Measurements from ENCODE around the gene LYPLAL1. TPM values are rescaled to one million over a fixed set of nuclear protein-coding genes. Genes with fewer than 3 reads are reported as not detected.

LYPLAL1 gene
- total RNA-seq, 1 donor from 2014 or later, result 35.3 TPM

DNA sequence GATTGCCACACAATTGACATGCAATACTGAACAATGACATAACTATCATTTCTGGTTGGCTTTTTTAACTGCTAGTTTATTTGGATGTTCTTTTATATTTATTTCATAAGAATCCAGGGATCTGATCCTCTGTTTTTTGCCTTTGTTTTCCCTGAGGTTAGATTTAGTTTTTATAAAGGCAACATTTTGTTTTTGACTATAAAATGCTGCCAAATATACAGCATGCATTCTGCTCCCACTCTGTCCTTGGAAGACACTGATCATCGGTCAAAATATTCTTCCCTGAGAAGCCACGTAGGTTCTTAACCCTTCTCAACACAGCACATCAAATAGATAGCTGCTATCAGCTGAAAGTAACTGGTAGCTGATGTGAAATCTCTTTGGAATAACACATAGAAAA, 52.5 kb downstream of the LYPLAL1 start:
- TF ChIP-seq, protein P1, sequence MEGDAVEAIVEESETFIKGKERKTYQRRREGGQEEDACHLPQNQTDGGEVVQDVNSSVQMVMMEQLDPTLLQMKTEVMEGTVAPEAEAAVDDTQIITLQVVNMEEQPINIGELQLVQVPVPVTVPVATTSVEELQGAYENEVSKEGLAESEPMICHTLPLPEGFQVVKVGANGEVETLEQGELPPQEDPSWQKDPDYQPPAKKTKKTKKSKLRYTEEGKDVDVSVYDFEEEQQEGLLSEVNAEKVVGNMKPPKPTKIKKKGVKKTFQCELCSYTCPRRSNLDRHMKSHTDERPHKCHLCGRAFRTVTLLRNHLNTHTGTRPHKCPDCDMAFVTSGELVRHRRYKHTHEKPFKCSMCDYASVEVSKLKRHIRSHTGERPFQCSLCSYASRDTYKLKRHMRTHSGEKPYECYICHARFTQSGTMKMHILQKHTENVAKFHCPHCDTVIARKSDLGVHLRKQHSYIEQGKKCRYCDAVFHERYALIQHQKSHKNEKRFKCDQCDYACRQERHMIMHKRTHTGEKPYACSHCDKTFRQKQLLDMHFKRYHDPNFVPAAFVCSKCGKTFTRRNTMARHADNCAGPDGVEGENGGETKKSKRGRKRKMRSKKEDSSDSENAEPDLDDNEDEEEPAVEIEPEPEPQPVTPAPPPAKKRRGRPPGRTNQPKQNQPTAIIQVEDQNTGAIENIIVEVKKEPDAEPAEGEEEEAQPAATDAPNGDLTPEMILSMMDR (IDR thresholded peaks at IDR 0.05; ENCODE audit: unreplicated experiment), result no peak

GRCh38 chr1:219227360-219228057, 53.8 kb downstream of the LYPLAL1 start:
- no peak overlapping the region for H3K4me3 Mint-ChIP-seq
- no peaks in the 10 kb centered on the region for H3K9me3 Mint-ChIP-seq
- peaks cover 4% of the 10 kb centered on the region for H3K4me1 Mint-ChIP-seq
- peaks cover 9% of the 10 kb centered on the region for H3K36me3 Mint-ChIP-seq
- TF ChIP-seq, protein P1 (IDR thresholded peaks at IDR 0.05; ENCODE audit: unreplicated experiment), result no peak
- DNase-seq (ENCODE audit: low spot score in 2 of 2, unreplicated experiment in 2 of 2), result no peak
- H3K27ac Mint-ChIP-seq, result no peak overlapping the region
- no peaks in the 10 kb centered on the region for H3K27me3 Mint-ChIP-seq (ENCODE audit: low read depth)

More for the DNA sequence above, 52.5 kb downstream of the LYPLAL1 start:
- Mint-ChIP-seq H3K4me3 (no peak overlapping the region), H3K9me3 (no peaks in the 10 kb centered on the region), H3K27ac (no peak overlapping the region), H3K36me3 (peaks cover 13% of the 10 kb centered on the region), H3K27me3 (ENCODE audit: low read depth) (no peaks in the 10 kb centered on the region), H3K4me1 (peaks cover 4% of the 10 kb centered on the region)
- DNase-seq (ENCODE audit: low spot score in 2 of 2, unreplicated experiment in 2 of 2), result no peak

- Mint-ChIP-seq H3K4me1 (peaks cover 4% of the 10 kb centered on the region), H3K9me3 (no peaks in the 10 kb centered on the region), H3K36me3 (peaks cover 8% of the 10 kb centered on the region), H3K4me3 (no peak overlapping the region), H3K27me3 (ENCODE audit: low read depth) (no peaks in the 10 kb centered on the region), H3K27ac (no peak overlapping the region)
- TF ChIP-seq, protein P1 (IDR thresholded peaks at IDR 0.05; ENCODE audit: unreplicated experiment), result no peak
- DNase-seq (ENCODE audit: low spot score in 2 of 2, unreplicated experiment in 2 of 2), result no peak
Observed at GRCh38 chr1:219228058-219228419, 54.4 kb downstream of the LYPLAL1 start.

DNA sequence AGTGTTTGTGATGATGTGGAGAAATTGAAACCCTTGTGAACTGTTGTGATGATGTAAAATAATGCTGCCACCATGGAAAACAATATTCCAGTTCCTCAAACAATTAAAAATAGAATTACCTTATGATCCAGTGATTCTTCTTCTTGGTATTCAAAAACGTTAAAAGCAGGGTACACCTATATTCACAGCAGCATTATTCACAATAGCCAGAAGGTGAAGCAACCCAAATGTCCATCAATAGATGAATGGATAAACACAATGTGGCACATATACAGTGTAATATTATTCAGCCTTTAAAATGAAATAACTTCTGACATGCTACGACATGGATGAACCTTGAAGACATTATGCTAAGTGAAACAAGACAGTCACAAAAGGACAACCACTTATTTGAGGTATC, 59.2 kb downstream of the LYPLAL1 start:
- TF ChIP-seq, protein P1 (IDR thresholded peaks at IDR 0.05; ENCODE audit: unreplicated experiment), result no peak
- H3K27ac Mint-ChIP-seq, result no peak overlapping the region
- H3K27me3 Mint-ChIP-seq (ENCODE audit: low read depth), result no peaks in the 10 kb centered on the region
- no peaks in the 10 kb centered on the region for H3K9me3 Mint-ChIP-seq
- H3K36me3 Mint-ChIP-seq, result peaks cover 8% of the 10 kb centered on the region
- no peaks in the 10 kb centered on the region for H3K4me1 Mint-ChIP-seq
- H3K4me3 Mint-ChIP-seq, result no peak overlapping the region
- DNase-seq (ENCODE audit: low spot score in 2 of 2, unreplicated experiment in 2 of 2), result no peak

- no peaks in the 10 kb centered on the region for H3K36me3 Mint-ChIP-seq
- no peaks in the 10 kb centered on the region for H3K9me3 Mint-ChIP-seq
- H3K4me3 Mint-ChIP-seq, result no peak overlapping the region
- TF ChIP-seq, protein P1 (IDR thresholded peaks at IDR 0.05; ENCODE audit: unreplicated experiment), result no peak
- H3K4me1 Mint-ChIP-seq, result peaks cover 8% of the 10 kb centered on the region
- no peak for DNase-seq (ENCODE audit: low spot score in 2 of 2, unreplicated experiment in 2 of 2)
- no peaks in the 10 kb centered on the region for H3K27me3 Mint-ChIP-seq (ENCODE audit: low read depth)
- no peak overlapping the region for H3K27ac Mint-ChIP-seq
Observed at GRCh38 chr1:219235903-219236481, 62.3 kb downstream of the LYPLAL1 start.
